ENCODE results near the gene GAL.

The GAL gene

GRCh38 chr11:68658097-68658496 lies 26.2 kb upstream of the GAL start:
- in situ Hi-C loops (cut with MboI; ENCODE audit: low sequenced_read_pairs), result no loop called here

DNA sequence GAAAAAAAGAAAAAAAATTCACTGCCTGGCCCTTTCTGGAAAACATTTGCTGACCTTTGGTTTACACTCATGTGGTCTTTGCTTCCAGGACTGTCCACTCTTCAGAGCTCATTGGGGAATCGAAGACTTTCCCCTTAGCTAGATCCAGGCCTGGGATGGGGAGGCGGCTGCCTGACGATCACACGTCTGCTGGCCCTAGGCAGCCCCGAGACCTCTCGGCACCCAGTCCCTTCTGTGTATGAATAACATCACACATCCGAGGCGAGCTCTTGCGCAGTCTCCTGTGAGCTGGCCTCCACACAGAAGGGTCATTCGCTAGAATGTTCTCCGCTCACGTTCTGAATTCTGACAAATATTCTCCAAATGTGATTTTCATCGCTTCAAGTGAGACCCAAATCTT lies 25.7 kb upstream of the GAL start:
- in situ Hi-C loops (cut with MboI; ENCODE audit: low sequenced_read_pairs), result no loop called here

DNA sequence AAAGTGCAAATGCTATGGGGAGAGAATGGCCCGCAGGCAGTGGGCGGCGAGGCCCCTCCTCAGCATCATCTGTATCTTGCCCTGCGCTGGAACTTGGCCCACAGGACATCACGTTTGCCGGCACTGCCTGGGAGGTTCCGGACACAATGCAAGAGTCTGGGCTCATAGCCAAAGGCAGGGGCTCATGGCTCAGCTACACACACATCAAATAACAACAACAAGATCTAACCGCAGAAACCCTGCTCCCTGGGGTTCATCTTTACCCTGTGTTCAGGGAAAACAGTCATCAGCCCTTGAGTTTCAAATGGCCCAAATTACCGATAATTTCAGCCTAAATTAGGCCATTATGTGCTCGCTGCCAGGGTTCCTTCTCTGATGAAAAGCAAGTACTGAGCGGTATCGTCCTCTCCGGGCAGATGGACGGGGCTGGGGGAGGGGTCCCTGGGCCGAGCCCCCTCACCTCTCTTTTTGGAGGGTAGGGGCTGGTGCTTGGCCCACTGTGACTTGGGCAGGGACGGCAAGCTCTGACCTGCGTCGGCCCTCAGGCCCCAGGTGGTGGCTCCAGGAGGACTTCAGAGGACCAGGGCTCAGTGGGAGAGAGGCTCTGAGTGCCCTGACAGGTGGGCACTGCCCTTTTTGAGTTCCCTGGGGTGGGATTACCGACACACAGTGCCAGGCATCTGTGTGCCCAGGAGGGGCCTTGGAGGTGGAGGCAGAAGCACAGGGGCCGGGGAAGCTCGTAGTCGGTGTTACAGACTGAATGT lies 25.0 kb upstream of the GAL start:
- in situ Hi-C loops (cut with MboI; ENCODE audit: low sequenced_read_pairs), result no loop called here

- in situ Hi-C loops (cut with MboI; ENCODE audit: low sequenced_read_pairs), result no loop called here
Measured at GRCh38 chr11:68660066-68660810, 24.1 kb upstream of the GAL start.

DNA sequence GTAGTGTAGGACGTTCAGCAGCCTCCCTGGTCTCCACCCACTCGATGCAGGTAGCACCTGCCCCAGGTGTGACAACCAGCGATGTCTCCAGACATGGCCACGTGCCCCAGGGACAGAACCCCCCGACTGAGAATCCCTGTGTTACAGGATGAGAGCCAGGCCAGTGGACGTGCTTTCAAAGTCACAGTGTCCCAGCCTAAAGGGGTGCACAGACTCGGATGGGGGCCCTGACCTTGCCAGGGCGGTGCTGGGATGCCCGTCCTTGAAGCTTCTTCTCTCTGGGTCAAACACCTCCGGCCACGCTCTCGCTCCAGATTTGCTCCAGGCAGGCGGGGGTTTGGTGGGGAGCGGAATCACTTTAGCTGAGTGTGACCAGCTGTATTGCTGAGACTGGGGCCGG lies 23.3 kb upstream of the GAL start:
- in situ Hi-C loops (cut with MboI; ENCODE audit: low sequenced_read_pairs), result no loop called here

DNA sequence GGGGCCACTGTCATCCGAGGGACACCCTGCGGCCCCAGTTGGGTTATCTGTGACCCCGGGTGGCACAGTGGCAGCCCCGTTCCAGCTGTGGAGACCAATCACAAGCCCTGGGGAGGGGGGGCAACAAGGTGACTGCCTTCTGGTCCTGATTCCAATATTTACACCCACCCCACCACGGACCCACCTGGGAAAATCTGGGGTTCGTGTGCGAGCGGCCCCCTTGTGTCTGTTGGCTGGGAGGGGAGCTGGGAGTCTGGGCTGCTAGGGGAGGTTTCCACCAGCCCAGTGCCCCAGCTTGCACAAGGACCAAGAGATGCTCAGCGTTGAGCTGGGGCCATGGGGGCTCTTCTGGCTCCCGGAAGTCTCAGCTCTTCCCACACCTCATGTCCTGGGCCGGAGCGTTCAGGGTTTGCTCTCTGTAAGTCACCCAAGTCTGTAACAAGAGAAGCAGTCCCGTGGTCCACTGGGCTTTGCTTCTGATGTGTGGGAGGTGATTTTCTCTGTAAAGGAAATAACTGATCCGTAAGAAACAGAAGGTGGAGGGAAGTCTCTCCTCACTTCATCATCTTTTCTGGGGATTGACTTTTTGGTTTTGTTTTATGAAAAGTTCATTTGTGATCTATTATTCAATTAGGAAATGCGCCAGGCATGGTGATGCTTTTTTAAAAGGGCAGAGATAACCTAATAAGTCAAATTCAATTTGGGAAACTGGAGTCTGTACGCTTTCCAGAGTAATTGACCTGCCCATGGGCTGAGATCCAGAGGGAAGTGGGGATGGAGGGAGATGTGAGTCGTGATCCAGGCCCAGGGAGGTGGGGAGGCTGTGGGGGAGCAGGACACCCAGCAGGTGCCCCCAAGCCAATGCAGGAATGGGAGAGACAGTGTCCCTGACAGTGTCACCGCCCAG lies 22.4 kb upstream of the GAL start:
- in situ Hi-C loops (cut with MboI; ENCODE audit: low sequenced_read_pairs), result no loop called here

- in situ Hi-C loops (cut with MboI; ENCODE audit: low sequenced_read_pairs), result no loop called here
Measured at GRCh38 chr11:68663482-68664010, 20.8 kb upstream of the GAL start.

DNA sequence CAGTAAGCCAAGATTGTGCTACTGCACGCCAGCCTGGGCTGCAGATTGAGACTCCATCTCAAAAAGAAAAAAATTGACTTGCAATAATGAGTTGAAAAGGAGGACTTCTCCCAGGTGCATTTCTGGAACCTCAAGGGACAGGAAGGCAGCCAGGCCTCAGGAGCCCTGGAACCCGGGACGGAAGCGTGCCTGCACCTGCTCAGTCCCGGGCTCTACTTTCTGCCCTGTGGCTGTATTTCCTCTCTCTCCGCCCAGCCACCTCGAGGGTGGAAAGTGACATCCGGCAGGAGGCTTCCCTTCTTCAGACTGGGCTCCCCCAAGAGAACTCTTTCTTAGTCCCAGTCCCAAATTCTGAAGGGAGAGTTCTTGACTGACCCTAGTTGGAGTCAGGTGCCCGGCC lies 20.2 kb upstream of the GAL start:
- in situ Hi-C loops (cut with MboI; ENCODE audit: low sequenced_read_pairs), result no loop called here

DNA sequence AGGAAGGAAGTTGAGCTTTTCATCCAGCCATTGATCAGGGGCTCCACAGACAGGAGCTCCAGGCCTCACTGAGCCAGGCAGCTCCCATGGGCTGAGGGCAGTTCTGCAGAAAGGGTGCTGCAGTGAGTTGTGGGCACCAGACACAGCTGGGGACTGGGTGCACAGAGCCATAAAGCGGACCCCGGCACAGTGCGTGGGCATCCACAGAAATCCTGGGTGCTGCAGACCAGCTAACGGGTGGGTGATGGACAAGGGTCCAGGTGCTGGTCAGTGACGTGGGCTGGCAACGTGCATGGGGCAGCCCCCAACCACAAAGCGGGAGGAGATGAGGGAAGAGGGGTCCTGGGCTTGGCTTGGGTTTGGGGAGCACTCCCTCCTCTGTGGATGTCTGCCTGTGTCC lies 19.4 kb upstream of the GAL start:
- in situ Hi-C loops (cut with MboI; ENCODE audit: low sequenced_read_pairs), result no loop called here

GRCh38 chr11:68665436-68665835 lies 18.9 kb upstream of the GAL start:
- in situ Hi-C loops (cut with MboI; ENCODE audit: low sequenced_read_pairs), result no loop called here

GRCh38 chr11:68666849-68667248 lies 17.5 kb upstream of the GAL start:
- in situ Hi-C loops (cut with MboI; ENCODE audit: low sequenced_read_pairs), result no loop called here

DNA sequence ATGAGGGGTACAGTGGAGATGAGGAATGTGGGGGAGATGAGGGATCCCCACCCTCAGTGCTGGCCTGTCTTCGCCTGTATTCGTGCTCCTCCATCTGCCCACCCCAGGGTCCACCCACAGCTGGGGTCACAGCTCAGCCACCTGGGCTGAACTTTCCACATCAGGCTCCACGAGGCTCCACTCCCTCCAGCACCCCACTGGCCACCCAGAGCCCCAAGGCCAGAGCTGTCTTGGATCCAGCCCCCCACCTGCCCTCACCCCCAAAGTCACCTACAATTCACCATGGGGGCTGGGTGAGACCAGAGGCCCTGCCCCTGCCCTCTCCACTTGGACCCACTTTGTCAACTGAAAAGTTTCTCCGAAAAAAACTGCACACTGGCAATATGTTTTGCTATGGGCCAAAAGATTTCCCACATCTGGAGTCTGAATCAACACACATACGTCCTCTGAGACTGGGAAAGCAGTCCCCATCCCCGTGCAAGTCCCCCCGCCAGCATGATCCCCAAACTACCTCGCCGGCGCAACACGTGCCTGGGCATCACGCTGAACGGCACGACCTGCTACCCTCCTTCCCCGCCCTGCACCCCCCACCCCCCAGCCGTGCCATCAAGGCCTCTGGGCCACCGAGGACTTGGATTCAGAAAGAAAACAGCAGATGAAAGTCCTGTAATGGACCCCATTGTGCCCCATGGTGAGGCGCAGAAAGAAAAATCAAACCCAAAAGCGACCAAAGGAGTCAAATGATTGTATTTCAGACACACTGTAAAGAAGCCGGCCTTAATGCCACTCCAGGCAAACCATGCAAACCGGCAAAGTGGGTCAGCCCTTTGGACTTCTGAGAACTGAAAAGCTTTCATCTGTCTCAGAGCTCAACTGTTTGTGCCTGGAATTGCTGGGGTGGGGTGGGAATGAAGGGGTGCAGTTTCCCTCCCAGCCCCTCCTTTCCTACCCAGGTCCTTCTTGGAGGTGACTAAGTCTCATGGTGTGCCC lies 16.5 kb upstream of the GAL start:
- in situ Hi-C loops (cut with MboI; ENCODE audit: low sequenced_read_pairs), result no loop called here

DNA sequence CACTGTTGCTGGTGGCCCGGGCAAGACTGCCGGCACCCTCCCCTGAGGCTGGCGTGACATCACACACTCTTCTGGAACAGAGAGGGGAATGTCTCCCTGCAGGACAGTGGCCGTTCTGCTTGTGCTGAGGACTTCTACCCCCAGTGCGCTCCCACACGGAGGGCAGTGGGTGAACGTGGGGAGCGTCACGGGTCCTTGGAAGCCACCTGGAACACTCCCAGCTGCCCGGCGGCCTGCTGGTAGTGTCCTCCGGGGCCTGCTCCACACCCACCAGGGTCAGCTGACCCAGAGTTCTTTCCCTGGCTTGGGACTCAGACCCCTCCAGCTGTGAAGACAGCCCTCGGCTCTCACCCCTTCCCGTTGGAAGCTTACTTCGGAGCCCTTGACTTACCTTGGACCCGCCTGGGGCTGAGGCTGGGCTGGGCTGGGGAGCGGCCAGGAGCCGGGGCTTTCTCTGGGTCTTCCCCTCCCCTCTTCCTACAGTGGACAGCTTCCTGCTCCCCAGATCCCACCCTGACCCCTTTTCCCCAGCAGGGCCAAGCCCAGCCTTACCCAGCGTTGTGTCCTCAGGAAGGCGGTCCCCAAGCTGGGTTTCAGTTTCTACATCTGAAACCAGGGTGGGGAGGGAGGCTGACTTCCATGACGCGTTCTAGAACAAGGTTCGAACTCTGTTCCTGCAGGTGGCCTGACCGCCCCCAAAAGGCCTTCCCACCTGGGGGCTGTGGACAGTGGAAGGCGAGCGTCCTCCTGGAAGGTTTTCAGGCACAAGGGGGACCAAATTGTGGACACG lies 14.8 kb upstream of the GAL start:
- in situ Hi-C loops (cut with MboI; ENCODE audit: low sequenced_read_pairs), result no loop called here

- in situ Hi-C loops (cut with MboI; ENCODE audit: low sequenced_read_pairs), result no loop called here
Measured at GRCh38 chr11:68670208-68670992, 13.9 kb upstream of the GAL start.

DNA sequence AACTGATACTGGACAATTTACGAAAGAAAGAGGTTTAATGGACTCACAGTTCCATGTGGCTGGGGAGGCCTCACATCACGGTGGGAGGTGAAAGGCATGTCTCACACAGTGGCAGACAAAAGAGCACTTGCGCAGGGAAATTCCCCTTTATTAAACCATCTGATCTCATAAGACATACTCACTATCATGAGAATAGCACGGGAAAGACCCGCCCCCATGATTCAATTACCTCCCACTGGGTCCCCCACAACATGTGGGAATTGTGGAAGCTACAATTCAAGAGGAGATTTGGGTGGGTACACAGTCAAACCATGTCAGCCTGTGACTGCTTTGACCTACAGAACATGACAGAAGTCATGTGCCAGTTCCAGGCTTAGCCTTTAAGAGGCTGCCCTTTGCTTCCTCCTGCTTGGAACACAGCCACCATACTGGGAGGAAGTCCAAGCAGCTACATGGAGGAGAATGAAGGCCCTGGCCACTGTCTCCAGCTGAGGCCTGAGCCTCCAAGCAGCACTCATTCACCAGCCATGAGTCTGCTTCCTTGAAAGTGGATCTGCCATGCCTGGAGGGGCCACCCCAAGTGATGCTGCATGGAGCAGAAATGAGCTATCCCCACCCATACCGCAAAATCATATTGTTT lies 10.9 kb upstream of the GAL start:
- in situ Hi-C loops (cut with MboI; ENCODE audit: low sequenced_read_pairs), result no loop called here

GRCh38 chr11:68673991-68674390 lies 10.4 kb upstream of the GAL start:
- in situ Hi-C loops (cut with MboI; ENCODE audit: low sequenced_read_pairs), result no loop called here

GRCh38 chr11:68674461-68674860 lies 9.9 kb upstream of the GAL start:
- in situ Hi-C loops (cut with MboI; ENCODE audit: low sequenced_read_pairs), result no loop called here

DNA sequence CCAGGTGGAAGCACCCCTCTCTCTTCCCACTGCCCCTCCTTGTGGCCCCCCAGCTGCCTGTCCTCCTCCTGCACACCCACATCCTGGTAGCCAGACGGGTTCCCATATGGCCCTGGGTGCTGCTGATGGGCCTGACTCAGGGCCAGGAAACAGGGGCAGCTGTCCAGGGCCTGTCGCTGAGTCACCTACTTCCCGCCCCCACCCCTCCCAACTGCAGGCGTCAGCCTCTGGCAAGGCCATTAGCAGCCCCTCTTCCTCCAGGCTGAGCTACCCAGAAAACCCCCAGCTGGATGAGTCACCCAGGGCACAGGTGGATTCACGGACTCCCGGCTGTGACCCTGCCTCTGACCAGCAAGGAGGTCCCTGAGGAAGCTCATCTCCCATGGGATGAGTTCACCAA lies 6.9 kb upstream of the GAL start:
- in situ Hi-C loops (cut with MboI; ENCODE audit: low sequenced_read_pairs), result no loop called here

Measured in HL-60/S4 treated with phorbol 12-myristate 13-acetate at 8.2 ng/mL for 4 days and 3 days (cell line).